ENCODE results near the gene CELSR1.

The CELSR1 gene

DNA sequence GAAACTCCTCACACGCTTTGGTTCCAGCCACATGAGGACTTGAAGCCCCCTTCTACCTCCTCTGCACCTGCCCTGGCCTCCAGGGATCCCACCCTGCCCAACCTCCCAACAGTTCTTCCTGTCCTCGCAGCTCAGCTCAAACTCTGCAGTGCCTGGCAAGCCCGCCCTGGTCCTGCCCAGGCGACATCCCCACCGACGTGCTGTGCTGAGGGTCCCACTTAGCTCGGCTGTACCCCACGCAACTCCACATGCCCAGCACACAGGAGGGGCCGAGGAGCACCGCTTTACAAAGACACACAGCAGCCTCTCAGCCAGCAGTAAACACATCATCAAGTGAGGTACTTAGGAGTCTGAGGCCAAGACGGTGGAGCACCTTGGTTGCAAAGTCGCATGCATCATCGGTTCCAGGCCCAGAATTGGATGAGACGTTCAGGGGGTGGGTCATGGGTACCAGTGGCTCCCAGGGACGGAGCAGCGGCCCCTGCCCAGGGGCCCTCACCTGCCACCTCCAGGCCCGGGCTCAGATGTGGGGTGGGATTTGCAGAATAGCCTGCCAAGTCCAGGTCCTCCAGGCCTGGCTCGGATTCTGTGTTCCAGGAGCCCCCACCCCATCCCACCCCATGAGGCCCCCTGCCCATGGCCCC is 72.6 kb downstream of the CELSR1 start:
- H3K27me3 ChIP-seq (ENCODE audit: control insufficient read depth, insufficient read depth, low read length) = no peaks in the 10 kb centered on the region
- no peaks in the 10 kb centered on the region for H3K9me3 ChIP-seq (ENCODE audit: control insufficient read depth, insufficient read depth, low read length)

DNA sequence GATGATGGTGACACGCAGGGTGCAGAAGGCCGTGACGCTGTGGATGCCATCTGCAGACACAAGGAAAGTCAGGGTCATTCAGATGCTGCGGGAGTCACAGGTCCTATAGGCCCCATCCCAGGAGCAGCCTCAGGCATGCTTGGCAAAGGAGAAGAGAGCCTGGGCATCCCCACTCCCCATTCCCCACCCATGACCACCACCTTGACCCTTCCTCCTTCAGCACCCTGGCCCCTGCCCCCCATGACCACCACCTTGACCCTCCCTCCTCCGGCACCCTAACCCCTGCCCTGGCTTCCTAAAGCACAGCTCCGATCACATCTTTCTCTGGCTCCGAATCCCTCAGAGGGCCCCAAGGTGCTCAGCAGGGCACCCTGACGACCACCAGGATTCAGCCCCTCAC is 73.1 kb downstream of the CELSR1 start:
- H3K36me3 ChIP-seq (ENCODE audit: control insufficient read depth, insufficient read depth, low read length) = peaks cover 6% of the 10 kb centered on the region; the same call in 1 of the 2 replicates
- H3K27ac ChIP-seq (ENCODE audit: low read depth, low read length) = no peak overlapping the region
- no peak overlapping the region for H3K4me3 ChIP-seq (ENCODE audit: low read depth, low read length)
- H3K9ac ChIP-seq (ENCODE audit: low read depth, low read length) = no peak overlapping the region
- no peaks in the 10 kb centered on the region for H3K9me3 ChIP-seq (ENCODE audit: control insufficient read depth, insufficient read depth, low read length)
- no peaks in the 10 kb centered on the region for H3K4me1 ChIP-seq (ENCODE audit: control insufficient read depth, insufficient read depth, low read length)
- H3K27me3 ChIP-seq (ENCODE audit: control insufficient read depth, insufficient read depth, low read length) = no peaks in the 10 kb centered on the region

More for the DNA sequence above, 72.6 kb downstream of the CELSR1 start:
- Histone ChIP-seq H3K27ac (ENCODE audit: low read depth, low read length) (no peak overlapping the region), H3K4me3 (ENCODE audit: low read depth, low read length) (no peak overlapping the region), H3K4me1 (ENCODE audit: control insufficient read depth, insufficient read depth, low read length) (no peaks in the 10 kb centered on the region), H3K9ac (ENCODE audit: low read depth, low read length) (no peak overlapping the region), H3K36me3 (ENCODE audit: control insufficient read depth, insufficient read depth, low read length) (peaks cover 6% of the 10 kb centered on the region; the same call in 1 of the 2 replicates)

- H3K9ac ChIP-seq (ENCODE audit: low read depth, low read length) = no peak overlapping the region
Measured at GRCh38 chr22:46463435-46464227, 73.8 kb downstream of the CELSR1 start.

GRCh38 chr22:46462726-46463371 is 74.6 kb downstream of the CELSR1 start:
- H3K4me1 ChIP-seq (ENCODE audit: control insufficient read depth, insufficient read depth, low read length) = no peaks in the 10 kb centered on the region
- H3K27ac ChIP-seq (ENCODE audit: low read depth, low read length) = no peak overlapping the region
- no peaks in the 10 kb centered on the region for H3K27me3 ChIP-seq (ENCODE audit: control insufficient read depth, insufficient read depth, low read length)
- no peak overlapping the region for H3K9ac ChIP-seq (ENCODE audit: low read depth, low read length)
- peaks cover 6% of the 10 kb centered on the region; the same call in 1 of the 2 replicates for H3K36me3 ChIP-seq (ENCODE audit: control insufficient read depth, insufficient read depth, low read length)
- no peak overlapping the region for H3K4me3 ChIP-seq (ENCODE audit: low read depth, low read length)
- no peaks in the 10 kb centered on the region for H3K9me3 ChIP-seq (ENCODE audit: control insufficient read depth, insufficient read depth, low read length)

More at GRCh38 chr22:46463435-46464227, 73.8 kb downstream of the CELSR1 start:
- Histone ChIP-seq H3K4me3 (ENCODE audit: low read depth, low read length) (no peak overlapping the region), H3K4me1 (ENCODE audit: control insufficient read depth, insufficient read depth, low read length) (no peaks in the 10 kb centered on the region), H3K36me3 (ENCODE audit: control insufficient read depth, insufficient read depth, low read length) (peaks cover 6% of the 10 kb centered on the region; the same call in 1 of the 2 replicates), H3K27ac (ENCODE audit: low read depth, low read length) (no peak overlapping the region), H3K27me3 (ENCODE audit: control insufficient read depth, insufficient read depth, low read length) (no peaks in the 10 kb centered on the region), H3K9me3 (ENCODE audit: control insufficient read depth, insufficient read depth, low read length) (no peaks in the 10 kb centered on the region)

- Histone ChIP-seq H3K4me3 (ENCODE audit: low read depth, low read length) (no peak overlapping the region), H3K4me1 (ENCODE audit: control insufficient read depth, insufficient read depth, low read length) (no peaks in the 10 kb centered on the region), H3K36me3 (ENCODE audit: control insufficient read depth, insufficient read depth, low read length) (peaks cover 6% of the 10 kb centered on the region; the same call in 1 of the 2 replicates), H3K27ac (ENCODE audit: low read depth, low read length) (no peak overlapping the region), H3K9ac (ENCODE audit: low read depth, low read length) (no peak overlapping the region), H3K9me3 (ENCODE audit: control insufficient read depth, insufficient read depth, low read length) (no peaks in the 10 kb centered on the region), H3K27me3 (ENCODE audit: control insufficient read depth, insufficient read depth, low read length) (no peaks in the 10 kb centered on the region)
Measured at GRCh38 chr22:46461566-46462180, 75.7 kb downstream of the CELSR1 start.

DNA sequence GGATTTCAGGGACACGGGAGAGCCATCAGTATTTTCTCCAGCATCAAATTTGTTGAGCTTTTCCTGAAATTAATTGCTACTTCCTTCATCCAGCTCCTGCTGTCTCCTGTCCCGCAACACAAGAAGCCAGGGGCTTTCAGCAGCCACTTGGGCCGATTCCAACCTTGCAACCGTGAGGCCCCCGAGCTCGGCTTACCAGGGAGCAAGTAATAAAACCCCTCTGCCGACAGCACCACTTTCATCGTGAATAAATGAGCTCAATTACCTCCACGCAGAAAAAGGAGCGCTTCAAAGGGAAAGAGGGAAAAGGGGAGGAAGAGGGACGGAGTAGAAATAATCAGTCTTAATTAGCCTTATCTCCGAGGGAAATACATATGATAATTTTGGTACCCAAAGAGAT is 76.6 kb downstream of the CELSR1 start:
- Histone ChIP-seq H3K4me3 (ENCODE audit: low read depth, low read length) (no peak overlapping the region), H3K27ac (ENCODE audit: low read depth, low read length) (no peak overlapping the region), H3K36me3 (ENCODE audit: control insufficient read depth, insufficient read depth, low read length) (peaks cover 6% of the 10 kb centered on the region; the same call in 1 of the 2 replicates), H3K27me3 (ENCODE audit: control insufficient read depth, insufficient read depth, low read length) (no peaks in the 10 kb centered on the region), H3K4me1 (ENCODE audit: control insufficient read depth, insufficient read depth, low read length) (no peaks in the 10 kb centered on the region), H3K9ac (ENCODE audit: low read depth, low read length) (no peak overlapping the region), H3K9me3 (ENCODE audit: control insufficient read depth, insufficient read depth, low read length) (no peaks in the 10 kb centered on the region)

GRCh38 chr22:46459347-46460065 is 77.9 kb downstream of the CELSR1 start:
- no peaks in the 10 kb centered on the region for H3K4me1 ChIP-seq (ENCODE audit: control insufficient read depth, insufficient read depth, low read length)
- H3K27ac ChIP-seq (ENCODE audit: low read depth, low read length) = no peak overlapping the region
- H3K27me3 ChIP-seq (ENCODE audit: control insufficient read depth, insufficient read depth, low read length) = no peaks in the 10 kb centered on the region
- H3K9me3 ChIP-seq (ENCODE audit: control insufficient read depth, insufficient read depth, low read length) = no peaks in the 10 kb centered on the region
- H3K36me3 ChIP-seq (ENCODE audit: control insufficient read depth, insufficient read depth, low read length) = peaks cover 6% of the 10 kb centered on the region; the same call in 1 of the 2 replicates
- no peak overlapping the region for H3K9ac ChIP-seq (ENCODE audit: low read depth, low read length)
- no peak overlapping the region for H3K4me3 ChIP-seq (ENCODE audit: low read depth, low read length)

GRCh38 chr22:46458525-46458924 is 78.9 kb downstream of the CELSR1 start:
- Histone ChIP-seq H3K9me3 (ENCODE audit: control insufficient read depth, insufficient read depth, low read length) (no peaks in the 10 kb centered on the region), H3K4me1 (ENCODE audit: control insufficient read depth, insufficient read depth, low read length) (no peaks in the 10 kb centered on the region), H3K36me3 (ENCODE audit: control insufficient read depth, insufficient read depth, low read length) (peaks cover 2% of the 10 kb centered on the region; the same call in 1 of the 2 replicates), H3K27ac (ENCODE audit: low read depth, low read length) (no peak overlapping the region), H3K9ac (ENCODE audit: low read depth, low read length) (no peak overlapping the region), H3K4me3 (ENCODE audit: low read depth, low read length) (no peak overlapping the region), H3K27me3 (ENCODE audit: control insufficient read depth, insufficient read depth, low read length) (no peaks in the 10 kb centered on the region)

DNA sequence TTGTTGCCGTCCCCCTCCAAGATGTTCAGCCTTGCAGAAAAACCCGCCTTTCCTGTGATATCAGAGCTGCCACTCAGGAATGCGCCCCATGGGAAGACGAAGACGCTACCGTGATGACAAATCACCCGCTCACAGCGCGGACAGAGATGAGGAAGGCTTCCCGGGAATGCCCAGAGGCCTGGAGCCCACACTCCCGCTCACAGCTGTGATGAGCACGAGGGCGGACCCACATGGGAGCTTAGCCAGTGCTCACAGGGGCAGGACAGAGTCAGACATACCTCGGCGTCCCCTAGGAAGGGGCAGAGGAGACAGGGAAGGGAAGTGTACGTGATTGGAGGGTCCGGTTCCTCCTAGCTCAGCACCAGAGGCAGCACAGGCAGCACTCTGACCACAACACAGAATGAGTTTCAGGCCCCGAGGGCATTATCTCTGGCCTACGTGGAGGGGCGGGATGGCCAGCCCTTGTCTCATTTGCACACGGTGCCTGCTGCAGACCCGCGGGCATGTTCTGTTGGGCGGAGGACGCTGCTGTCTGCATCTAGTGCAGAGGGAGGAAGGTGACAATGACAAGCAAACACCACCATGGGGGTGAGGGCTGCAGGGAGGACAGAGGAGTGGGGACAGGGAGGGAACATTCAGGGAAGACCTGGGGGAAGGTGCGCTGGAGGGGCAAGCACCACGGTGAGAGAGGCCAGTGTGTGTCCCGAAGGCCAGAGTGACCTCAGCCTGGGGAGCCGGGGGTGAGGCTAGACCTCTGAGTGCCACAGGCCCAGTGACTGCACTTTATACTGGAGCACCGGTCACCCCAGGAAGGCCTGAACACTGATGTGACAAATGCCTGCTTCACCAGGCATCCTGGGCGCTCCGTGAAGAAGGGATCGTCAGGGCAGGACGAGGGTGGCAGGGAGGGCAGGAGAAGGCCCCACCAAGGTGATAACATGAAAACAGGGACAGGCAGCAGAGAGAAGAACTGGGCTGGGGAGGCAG is 79.6 kb downstream of the CELSR1 start:
- Histone ChIP-seq H3K4me3 (ENCODE audit: low read depth, low read length) (no peak overlapping the region), H3K9ac (ENCODE audit: low read depth, low read length) (no peak overlapping the region), H3K27ac (ENCODE audit: low read depth, low read length) (no peak overlapping the region), H3K4me1 (ENCODE audit: control insufficient read depth, insufficient read depth, low read length) (no peaks in the 10 kb centered on the region), H3K36me3 (ENCODE audit: control insufficient read depth, insufficient read depth, low read length) (no peaks in the 10 kb centered on the region), H3K27me3 (ENCODE audit: control insufficient read depth, insufficient read depth, low read length) (no peaks in the 10 kb centered on the region), H3K9me3 (ENCODE audit: control insufficient read depth, insufficient read depth, low read length) (no peaks in the 10 kb centered on the region)

Measured in HUES48 (cell line).